ENCODE measurements around the gene SLC19A2. TPM values are rescaled to one million over a fixed set of nuclear protein-coding genes. Genes with fewer than 3 reads are reported as not detected.

Gene SLC19A2
- total and polyA plus RNA-seq, 3 experiments from 2014 or later: 0.62 to 9.3 (median 8.3) TPM

- Mint-ChIP-seq H3K4me3 (no peak overlapping the region), H3K9me3 (peaks cover 10 to 16% (median 13%) of the 10 kb centered on the region in 5 donors), H3K4me1 (peaks cover 3 to 4% (median 4%) of the 10 kb centered on the region in 3 donors), H3K27me3 (peaks cover 4 to 48% of the 10 kb centered on the region in 2 donors), H3K36me3 (peaks cover 2 to 9% (median 4%) of the 10 kb centered on the region in 3 donors), H3K27ac (no peak overlapping the region)
- CTCF ChIA-PET: no interaction called here
- H3K27ac ChIP-seq (ENCODE audit: low read depth, low read length): no peak overlapping the region
- no peaks in the 10 kb centered on the region for H3K36me3 ChIP-seq (ENCODE audit: insufficient read depth, low read length)
- no peaks in the 10 kb centered on the region for H3K4me1 ChIP-seq (ENCODE audit: insufficient read depth, low read length)
- H3K9me3 ChIP-seq (ENCODE audit: low read length): peaks cover 7% of the 10 kb centered on the region
- no peak overlapping the region for H3K4me3 ChIP-seq (ENCODE audit: low read length)
- DNase-seq: no peak
- POLR2A ChIA-PET: no interaction called here
- H3K27me3 ChIP-seq (ENCODE audit: insufficient read depth, low read length, poor library complexity, severe bottlenecking): no peaks in the 10 kb centered on the region
Measured at GRCh38 chr1:169452921-169453320, 32.8 kb downstream of the SLC19A2 start.

DNA sequence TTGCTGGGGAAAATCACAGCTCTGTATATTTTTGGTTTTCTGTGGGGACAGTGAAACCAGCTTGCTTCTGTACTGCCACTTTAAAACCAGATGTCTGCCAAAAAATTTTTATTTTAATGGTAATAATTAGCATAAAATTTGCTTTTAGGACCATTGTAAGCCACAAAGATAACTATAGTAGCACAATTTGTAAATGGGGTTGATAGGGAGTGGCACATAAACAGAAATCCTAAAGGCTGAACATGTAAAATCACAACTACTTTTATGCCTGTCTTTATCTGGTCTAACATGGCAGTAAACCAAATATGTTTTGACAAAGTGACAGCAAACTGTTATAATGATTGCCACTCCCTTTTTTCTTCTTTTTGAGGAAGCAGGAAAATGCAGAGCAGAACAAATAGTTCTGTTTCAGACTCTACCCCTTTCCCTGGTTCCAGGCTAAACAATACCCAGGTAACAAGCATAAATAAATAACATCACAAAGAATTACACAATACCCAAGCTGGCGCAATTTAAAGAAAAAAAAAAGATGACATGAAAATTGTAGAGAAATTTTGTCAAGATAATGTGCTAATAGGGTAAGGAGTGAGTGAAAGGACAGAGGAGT is 34.4 kb downstream of the SLC19A2 start:
- POLR2A ChIA-PET: no interaction called here

GRCh38 chr1:169443923-169444322 is 41.8 kb downstream of the SLC19A2 start:
- peaks cover 13 to 22% of the 10 kb centered on the region in 2 donors for H3K27me3 Mint-ChIP-seq
- no peak overlapping the region for H3K27ac Mint-ChIP-seq
- H3K36me3 Mint-ChIP-seq: no peaks in the 10 kb centered on the region
- Histone ChIP-seq H3K27ac (ENCODE audit: low read depth, low read length) (no peak overlapping the region), H3K4me1 (ENCODE audit: insufficient read depth, low read length) (no peaks in the 10 kb centered on the region), H3K4me3 (ENCODE audit: low read length) (no peak overlapping the region), H3K27me3 (ENCODE audit: insufficient read depth, low read length, poor library complexity, severe bottlenecking) (no peaks in the 10 kb centered on the region), H3K36me3 (ENCODE audit: insufficient read depth, low read length) (no peaks in the 10 kb centered on the region), H3K9me3 (ENCODE audit: low read length) (no peaks in the 10 kb centered on the region)
- no peak for DNase-seq
- ChIA-PET CTCF (no interaction called here), POLR2A (no interaction called here)
- H3K9me3 Mint-ChIP-seq: peaks cover 0 to 5% (median 3%) of the 10 kb centered on the region in 5 donors
- no peaks in the 10 kb centered on the region for H3K4me1 Mint-ChIP-seq
- no peak overlapping the region for H3K4me3 Mint-ChIP-seq

More for the DNA sequence above, 34.4 kb downstream of the SLC19A2 start:
- H3K9me3 ChIP-seq (ENCODE audit: low read length): no peaks in the 10 kb centered on the region
- H3K4me1 Mint-ChIP-seq: peaks cover 3 to 4% (median 4%) of the 10 kb centered on the region in 3 donors
- H3K27me3 ChIP-seq (ENCODE audit: insufficient read depth, low read length, poor library complexity, severe bottlenecking): no peaks in the 10 kb centered on the region
- H3K27me3 Mint-ChIP-seq: peaks cover 8 to 38% of the 10 kb centered on the region in 2 donors
- CTCF ChIA-PET: no interaction called here
- no peak overlapping the region for H3K4me3 ChIP-seq (ENCODE audit: low read length)
- H3K9me3 Mint-ChIP-seq: peaks cover under 1 to 8% (median 4%) of the 10 kb centered on the region in 5 donors
- H3K36me3 ChIP-seq (ENCODE audit: insufficient read depth, low read length): no peaks in the 10 kb centered on the region
- no peak overlapping the region for H3K27ac ChIP-seq (ENCODE audit: low read depth, low read length)
- H3K27ac Mint-ChIP-seq: no peak overlapping the region
- H3K4me3 Mint-ChIP-seq: no peak overlapping the region
- no peaks in the 10 kb centered on the region for H3K4me1 ChIP-seq (ENCODE audit: insufficient read depth, low read length)
- peaks cover 0 to 4% (median 1%) of the 10 kb centered on the region in 3 donors for H3K36me3 Mint-ChIP-seq
- no peak for DNase-seq

DNA sequence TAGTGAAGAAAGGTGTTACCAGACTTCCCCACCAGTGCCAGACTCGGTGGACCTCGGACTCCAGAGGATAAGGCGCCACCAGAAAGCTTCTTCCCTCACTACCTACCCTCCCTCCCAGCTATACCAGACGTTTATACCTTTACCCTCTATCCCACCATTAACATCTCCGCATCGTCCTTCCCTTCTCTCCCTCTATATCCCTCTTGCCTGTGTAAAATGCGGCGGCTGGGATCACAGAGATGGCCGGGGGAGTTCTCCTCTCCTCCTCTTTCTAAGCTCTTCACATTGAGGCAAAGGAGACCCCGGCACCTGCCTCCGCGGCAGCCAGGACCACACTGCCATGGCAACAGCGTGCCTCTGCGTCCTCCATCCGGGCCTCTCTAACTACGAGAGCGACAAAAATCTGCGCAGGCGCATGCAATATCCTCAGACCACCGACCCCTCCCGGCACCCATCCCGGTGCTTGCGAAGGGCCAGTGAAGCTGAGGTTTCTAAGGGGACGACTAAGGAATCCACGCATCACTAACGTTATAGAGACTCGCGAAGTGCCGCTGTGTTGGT is 58.6 kb downstream of the SLC19A2 start, which contains the start of gene CCDC181:
Gene CCDC181 (minus strand): TSS at position 394 of the 561 bp plus-strand sequence. CDS start 2,547 bp downstream, outside the sequence.
- peaks cover 10% of the 10 kb centered on the region for H3K4me1 ChIP-seq (ENCODE audit: insufficient read depth, low read length)
- no peaks in the 10 kb centered on the region for H3K36me3 ChIP-seq (ENCODE audit: insufficient read depth, low read length)
- peak within 1 kb of the TSS; percentile 44 to 91 (median 89) for H3K4me3 Mint-ChIP-seq
- peak within 1 kb of the TSS in 3 of 8 donors; percentile 5 to 71 (median 21) for H3K27ac Mint-ChIP-seq
- H3K4me3 ChIP-seq (ENCODE audit: low read length): peak within 1 kb of the TSS; percentile 55
- peaks cover 18% of the 10 kb centered on the region for H3K27me3 ChIP-seq (ENCODE audit: insufficient read depth, low read length, poor library complexity, severe bottlenecking)
- H3K9me3 ChIP-seq (ENCODE audit: low read length): no peaks in the 10 kb centered on the region
- H3K4me1 Mint-ChIP-seq: peaks cover 7 to 11% (median 10%) of the 10 kb centered on the region in 3 donors
- CTCF ChIA-PET: interaction anchor here (0.6 to 1.3 kb wide), 2 partner anchors 104 to 1084 kb away, joined by 3 to 4 read pairs; no protein-coding TSS in a partner anchor
- H3K9me3 Mint-ChIP-seq: peaks cover 1 to 11% (median 5%) of the 10 kb centered on the region in 5 donors
- H3K36me3 Mint-ChIP-seq: peaks cover 0 to 13% (median 4%) of the 10 kb centered on the region in 3 donors
- DNase-seq: peak; percentile 2 to 69 (median 50)
- POLR2A ChIA-PET: no interaction called here
- H3K27ac ChIP-seq (ENCODE audit: low read depth, low read length): no peak within 1 kb of the TSS
- peaks cover 51 to 94% of the 10 kb centered on the region in 2 donors for H3K27me3 Mint-ChIP-seq

- Mint-ChIP-seq H3K27ac (no peak overlapping the region), H3K4me3 (no peak overlapping the region), H3K4me1 (peaks cover 7 to 11% (median 10%) of the 10 kb centered on the region in 3 donors), H3K27me3 (peaks cover 49 to 92% of the 10 kb centered on the region in 2 donors), H3K36me3 (peaks cover 0 to 7% (median 4%) of the 10 kb centered on the region in 3 donors), H3K9me3 (peaks cover 0 to 6% (median 0%) of the 10 kb centered on the region in 5 donors)
- Histone ChIP-seq H3K36me3 (ENCODE audit: insufficient read depth, low read length) (no peaks in the 10 kb centered on the region), H3K27me3 (ENCODE audit: insufficient read depth, low read length, poor library complexity, severe bottlenecking) (peaks cover 14% of the 10 kb centered on the region), H3K27ac (ENCODE audit: low read depth, low read length) (no peak overlapping the region), H3K4me3 (ENCODE audit: low read length) (no peak overlapping the region), H3K4me1 (ENCODE audit: insufficient read depth, low read length) (peaks cover 10% of the 10 kb centered on the region), H3K9me3 (ENCODE audit: low read length) (no peaks in the 10 kb centered on the region)
- DNase-seq: no peak
- POLR2A ChIA-PET: no interaction called here
- CTCF ChIA-PET: no interaction called here
Measured at GRCh38 chr1:169426174-169426705, 59.5 kb downstream of the SLC19A2 start.

GRCh38 chr1:169421309-169421708 is 64.4 kb downstream of the SLC19A2 start:
- CTCF ChIA-PET: no interaction called here
- Mint-ChIP-seq H3K4me3 (no peak overlapping the region), H3K27me3 (peaks cover 29 to 65% of the 10 kb centered on the region in 2 donors), H3K27ac (no peak overlapping the region), H3K9me3 (no peaks in the 10 kb centered on the region), H3K36me3 (no peaks in the 10 kb centered on the region), H3K4me1 (no peaks in the 10 kb centered on the region)
- Histone ChIP-seq H3K9me3 (ENCODE audit: low read length) (no peaks in the 10 kb centered on the region), H3K27ac (ENCODE audit: low read depth, low read length) (no peak overlapping the region), H3K4me3 (ENCODE audit: low read length) (no peak overlapping the region), H3K36me3 (ENCODE audit: insufficient read depth, low read length) (no peaks in the 10 kb centered on the region), H3K4me1 (ENCODE audit: insufficient read depth, low read length) (no peaks in the 10 kb centered on the region), H3K27me3 (ENCODE audit: insufficient read depth, low read length, poor library complexity, severe bottlenecking) (peaks cover 3% of the 10 kb centered on the region)
- POLR2A ChIA-PET: no interaction called here
- DNase-seq: no peak

GRCh38 chr1:169414952-169415351 is 70.8 kb downstream of the SLC19A2 start:
- Histone ChIP-seq H3K36me3 (ENCODE audit: insufficient read depth, low read length) (no peaks in the 10 kb centered on the region), H3K9me3 (ENCODE audit: low read length) (no peaks in the 10 kb centered on the region), H3K4me1 (ENCODE audit: insufficient read depth, low read length) (no peaks in the 10 kb centered on the region), H3K4me3 (ENCODE audit: low read length) (no peak overlapping the region), H3K27me3 (ENCODE audit: insufficient read depth, low read length, poor library complexity, severe bottlenecking) (no peaks in the 10 kb centered on the region), H3K27ac (ENCODE audit: low read depth, low read length) (no peak overlapping the region)
- Mint-ChIP-seq H3K9me3 (peaks cover 13 to 33% (median 30%) of the 10 kb centered on the region in 5 donors), H3K36me3 (peaks cover 0 to 12% (median 0%) of the 10 kb centered on the region in 3 donors), H3K4me1 (no peaks in the 10 kb centered on the region), H3K27ac (no peak overlapping the region), H3K4me3 (no peak overlapping the region), H3K27me3 (peaks cover 8 to 13% of the 10 kb centered on the region in 2 donors)
- POLR2A ChIA-PET: no interaction called here
- CTCF ChIA-PET: no interaction called here
- DNase-seq: no peak
